ENCODE data around the gene ALK. TPM values are rescaled to one million over a fixed set of nuclear protein-coding genes. Genes with fewer than 3 reads are reported as not detected.

The ALK gene
- total RNA-seq, 3 donors from 2014 or later: not detected

GRCh38 chr2:29922605-29923004, 1.2 kb upstream of the ALK start:
- no peaks in the 10 kb centered on the region for H3K9me3 Mint-ChIP-seq
- peaks cover 56% of the 10 kb centered on the region for H3K27me3 Mint-ChIP-seq (ENCODE audit: low read depth)
- no peaks in the 10 kb centered on the region for H3K36me3 Mint-ChIP-seq (ENCODE audit: insufficient read depth)
- H3K4me3 Mint-ChIP-seq: no peak overlapping the region
- H3K4me1 Mint-ChIP-seq (ENCODE audit: low read depth): peaks cover 21% of the 10 kb centered on the region
- ATAC-seq: no peak
- DNase-seq: no peak

GRCh38 chr2:29920631-29921559, 491 bp downstream of the ALK start:
- peak overlapping the region; percentile 31 for H3K4me3 Mint-ChIP-seq
- peak; percentile 32 to 43 for ATAC-seq
- H3K4me1 Mint-ChIP-seq (ENCODE audit: low read depth): peaks cover 21% of the 10 kb centered on the region
- no peaks in the 10 kb centered on the region for H3K36me3 Mint-ChIP-seq (ENCODE audit: insufficient read depth)
- peaks cover 72% of the 10 kb centered on the region for H3K27me3 Mint-ChIP-seq (ENCODE audit: low read depth)
- no peaks in the 10 kb centered on the region for H3K9me3 Mint-ChIP-seq
- DNase-seq: no peak

- DNase-seq (peak; percentile 19), ATAC-seq (peak; percentile 26 to 43)
- H3K27me3 Mint-ChIP-seq (ENCODE audit: low read depth): peaks cover 74% of the 10 kb centered on the region
- H3K9me3 Mint-ChIP-seq: no peaks in the 10 kb centered on the region
- peaks cover 21% of the 10 kb centered on the region for H3K4me1 Mint-ChIP-seq (ENCODE audit: low read depth)
- no peak overlapping the region for H3K4me3 Mint-ChIP-seq
- H3K36me3 Mint-ChIP-seq (ENCODE audit: insufficient read depth): no peaks in the 10 kb centered on the region
These were observed 1.2 kb downstream of the ALK start for GRCh38 chr2:29920130-29920577.

- no peak for DNase-seq
- Mint-ChIP-seq H3K36me3 (ENCODE audit: insufficient read depth) (no peaks in the 10 kb centered on the region), H3K9me3 (no peaks in the 10 kb centered on the region), H3K4me3 (no peak overlapping the region), H3K27me3 (ENCODE audit: low read depth) (peaks cover 73% of the 10 kb centered on the region), H3K4me1 (ENCODE audit: low read depth) (peaks cover 21% of the 10 kb centered on the region)
- ATAC-seq: no peak
These were observed 2.4 kb downstream of the ALK start for GRCh38 chr2:29918941-29919340.

- no peaks in the 10 kb centered on the region for H3K36me3 Mint-ChIP-seq (ENCODE audit: insufficient read depth)
- H3K4me1 Mint-ChIP-seq (ENCODE audit: low read depth): peaks cover 21% of the 10 kb centered on the region
- DNase-seq (no peak), ATAC-seq (no peak)
- no peak overlapping the region for H3K4me3 Mint-ChIP-seq
- no peaks in the 10 kb centered on the region for H3K9me3 Mint-ChIP-seq
- peaks cover 68% of the 10 kb centered on the region for H3K27me3 Mint-ChIP-seq (ENCODE audit: low read depth)
These were observed 3.6 kb downstream of the ALK start for GRCh38 chr2:29917781-29918180.

GRCh38 chr2:29916571-29916970, 4.8 kb downstream of the ALK start:
- DNase-seq: no peak
- Mint-ChIP-seq H3K27me3 (ENCODE audit: low read depth) (peaks cover 58% of the 10 kb centered on the region), H3K36me3 (ENCODE audit: insufficient read depth) (no peaks in the 10 kb centered on the region), H3K4me3 (no peak overlapping the region), H3K9me3 (no peaks in the 10 kb centered on the region), H3K4me1 (ENCODE audit: low read depth) (peaks cover 15% of the 10 kb centered on the region)
- no peak for ATAC-seq

GRCh38 chr2:29910960-29911359, 10.4 kb downstream of the ALK start:
- H3K9me3 Mint-ChIP-seq: peaks cover 7% of the 10 kb centered on the region

GRCh38 chr2:29910465-29910864, 10.9 kb downstream of the ALK start:
- peaks cover 7% of the 10 kb centered on the region for H3K9me3 Mint-ChIP-seq
- DNase-seq: no peak
- peaks cover 16% of the 10 kb centered on the region for H3K27me3 Mint-ChIP-seq (ENCODE audit: low read depth)
- no peak overlapping the region for H3K4me3 Mint-ChIP-seq
- H3K4me1 Mint-ChIP-seq (ENCODE audit: low read depth): no peaks in the 10 kb centered on the region
- H3K36me3 Mint-ChIP-seq (ENCODE audit: insufficient read depth): no peaks in the 10 kb centered on the region
- no peak for ATAC-seq

More at GRCh38 chr2:29910960-29911359, 10.4 kb downstream of the ALK start:
- peaks cover 20% of the 10 kb centered on the region for H3K27me3 Mint-ChIP-seq (ENCODE audit: low read depth)
- DNase-seq (no peak), ATAC-seq (no peak)
- no peak overlapping the region for H3K4me3 Mint-ChIP-seq
- H3K36me3 Mint-ChIP-seq (ENCODE audit: insufficient read depth): no peaks in the 10 kb centered on the region
- H3K4me1 Mint-ChIP-seq (ENCODE audit: low read depth): no peaks in the 10 kb centered on the region

- Mint-ChIP-seq H3K9me3 (no peaks in the 10 kb centered on the region), H3K4me1 (ENCODE audit: low read depth) (no peaks in the 10 kb centered on the region), H3K27me3 (ENCODE audit: low read depth) (peaks cover 26% of the 10 kb centered on the region), H3K4me3 (no peak overlapping the region), H3K36me3 (ENCODE audit: insufficient read depth) (no peaks in the 10 kb centered on the region)
- ATAC-seq: no peak
- DNase-seq: no peak
These were observed 19.0 kb downstream of the ALK start for GRCh38 chr2:29902356-29902755.

- Mint-ChIP-seq H3K4me1 (ENCODE audit: low read depth) (no peaks in the 10 kb centered on the region), H3K36me3 (ENCODE audit: insufficient read depth) (no peaks in the 10 kb centered on the region), H3K9me3 (no peaks in the 10 kb centered on the region), H3K4me3 (no peak overlapping the region), H3K27me3 (ENCODE audit: low read depth) (peaks cover 28% of the 10 kb centered on the region)
- ATAC-seq (no peak), DNase-seq (no peak)
These were observed 20.3 kb downstream of the ALK start for GRCh38 chr2:29900971-29901633.

- Mint-ChIP-seq H3K36me3 (ENCODE audit: insufficient read depth) (no peaks in the 10 kb centered on the region), H3K4me1 (ENCODE audit: low read depth) (no peaks in the 10 kb centered on the region), H3K4me3 (no peak overlapping the region), H3K27me3 (ENCODE audit: low read depth) (peaks cover 34% of the 10 kb centered on the region), H3K9me3 (no peaks in the 10 kb centered on the region)
- ATAC-seq: no peak
- no peak for DNase-seq
These were observed 22.4 kb downstream of the ALK start for GRCh38 chr2:29898999-29899398.

- Mint-ChIP-seq H3K4me3 (no peak overlapping the region), H3K27me3 (ENCODE audit: low read depth) (peaks cover 33% of the 10 kb centered on the region), H3K9me3 (no peaks in the 10 kb centered on the region), H3K4me1 (ENCODE audit: low read depth) (no peaks in the 10 kb centered on the region), H3K36me3 (ENCODE audit: insufficient read depth) (no peaks in the 10 kb centered on the region)
- ATAC-seq (no peak), DNase-seq (no peak)
These were observed 26.4 kb downstream of the ALK start for GRCh38 chr2:29894822-29895614.

GRCh38 chr2:29892585-29893259, 28.7 kb downstream of the ALK start:
- Mint-ChIP-seq H3K27me3 (ENCODE audit: low read depth) (peaks cover 29% of the 10 kb centered on the region), H3K36me3 (ENCODE audit: insufficient read depth) (no peaks in the 10 kb centered on the region), H3K4me3 (no peak overlapping the region), H3K9me3 (no peaks in the 10 kb centered on the region), H3K4me1 (ENCODE audit: low read depth) (no peaks in the 10 kb centered on the region)
- no peak for ATAC-seq
- no peak for DNase-seq
